Activated naive CD8-positive, alpha-beta T cell treated with anti-CD3 and anti-CD28 coated beads, Interleukin-2, amount 10 ng/mL, durations not matched to agents 7 days and 5 days (primary cell): ENCODE measurements around the gene PGRMC2. TPM values are rescaled to one million over a fixed set of nuclear protein-coding genes. Genes with fewer than 3 reads are reported as not detected.

ENCODE experiments used
- ATAC-seq: fragments of 150-1000 bp; cut with Tn5 transposase; one replicate; pipeline ENCODE4 v1.10.0; 2021; ENCODE audit warnings: low read depth, moderate library complexity
- POLR2A ChIA-PET: fragments of 350-600 bp; sonication (Branson Sonifier 250); formaldehyde crosslinking; loops from one replicate; lab custom pipeline; 2021; ENCODE audit warnings: antibody characterized with exemption; lab: Charles Lee
- DNase-seq: peaks from one replicate; pipeline ENCODE4 v3.0.0; 2021
- H3K27ac Mint-ChIP-seq: one replicate; pipeline ENCODE4 v1.8.0; 2022; ENCODE audit warnings: mild to moderate bottlenecking, mixed read lengths
- H3K27me3 Mint-ChIP-seq: one replicate; pipeline ENCODE4 v1.8.0; 2022; ENCODE audit warnings: mild to moderate bottlenecking, moderate library complexity, mixed read lengths
- H3K36me3 Mint-ChIP-seq: one replicate; pipeline ENCODE4 v1.8.0; 2021; ENCODE audit warnings: mild to moderate bottlenecking, mixed read lengths
- H3K4me1 Mint-ChIP-seq: one replicate; pipeline ENCODE4 v1.8.0; 2021; ENCODE audit warnings: mixed read lengths
- H3K4me3 Mint-ChIP-seq: one replicate; pipeline ENCODE4 v1.8.0; 2022; ENCODE audit warnings: mild to moderate bottlenecking, moderate library complexity, mixed read lengths
- H3K9me3 Mint-ChIP-seq: one replicate; pipeline ENCODE4 v1.8.0; 2021; ENCODE audit warnings: mixed read lengths
- total RNA-seq, 2 experiments: library from RNA; stranded (reverse); gene quantifications; one replicate each; pipeline ENCODE4 v1.2.3, GENCODE V29; 2021

Gene PGRMC2, protein sequence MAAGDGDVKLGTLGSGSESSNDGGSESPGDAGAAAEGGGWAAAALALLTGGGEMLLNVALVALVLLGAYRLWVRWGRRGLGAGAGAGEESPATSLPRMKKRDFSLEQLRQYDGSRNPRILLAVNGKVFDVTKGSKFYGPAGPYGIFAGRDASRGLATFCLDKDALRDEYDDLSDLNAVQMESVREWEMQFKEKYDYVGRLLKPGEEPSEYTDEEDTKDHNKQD
- 10 to 100 TPM; 44.5 to 47.1 TPM for total RNA-seq

DNA sequence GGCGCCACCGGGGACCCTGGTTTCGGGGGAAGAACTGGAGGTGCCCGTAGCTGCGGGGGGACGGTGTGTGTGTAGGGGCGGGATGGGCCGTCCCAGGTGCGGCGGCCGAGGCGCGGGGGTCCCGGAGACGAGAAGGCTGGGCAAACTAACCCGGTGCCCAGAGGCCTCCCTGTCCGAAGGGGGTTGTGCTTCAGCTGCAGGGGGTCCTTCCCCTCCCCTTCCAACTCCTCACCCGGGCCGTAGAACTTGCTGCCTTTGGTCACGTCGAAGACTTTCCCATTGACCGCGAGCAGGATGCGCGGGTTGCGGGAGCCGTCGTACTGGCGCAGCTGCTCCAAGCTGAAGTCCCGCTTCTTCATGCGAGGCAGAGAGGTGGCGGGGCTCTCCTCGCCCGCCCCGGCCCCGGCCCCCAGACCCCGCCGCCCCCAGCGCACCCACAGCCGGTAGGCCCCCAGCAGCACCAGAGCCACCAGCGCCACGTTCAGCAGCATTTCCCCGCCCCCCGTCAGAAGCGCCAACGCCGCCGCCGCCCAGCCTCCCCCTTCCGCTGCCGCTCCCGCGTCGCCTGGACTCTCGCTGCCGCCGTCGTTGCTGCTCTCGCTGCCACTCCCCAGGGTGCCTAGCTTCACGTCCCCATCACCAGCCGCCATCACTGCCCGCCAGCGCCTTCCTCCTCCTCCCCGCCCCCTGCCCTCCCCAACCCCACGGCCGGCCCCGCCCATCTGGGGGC lies at the start of gene PGRMC2:
TSS of gene PGRMC2 (minus strand) at position 673 of the 730 bp plus-strand sequence. CDS start at position 650, 23 bp downstream.
- Mint-ChIP-seq H3K36me3 (peaks cover 21% of the 10 kb centered on the region), H3K27me3 (no peaks in the 10 kb centered on the region), H3K4me1 (peaks cover 31% of the 10 kb centered on the region), H3K27ac (peak within 1 kb of the TSS; percentile 92), H3K4me3 (peak within 1 kb of the TSS; percentile 92), H3K9me3 (no peaks in the 10 kb centered on the region)
- DNase-seq (no peak), ATAC-seq (no peak)
- POLR2A ChIA-PET, result interaction anchor here (0.6 to 3.7 kb wide), 7 partner anchors 226 to 809 kb away, joined by 3 to 23 read pairs (median 4); partner anchors contain the start of genes ABHD18, C4orf33, LARP1B and MFSD8

DNA sequence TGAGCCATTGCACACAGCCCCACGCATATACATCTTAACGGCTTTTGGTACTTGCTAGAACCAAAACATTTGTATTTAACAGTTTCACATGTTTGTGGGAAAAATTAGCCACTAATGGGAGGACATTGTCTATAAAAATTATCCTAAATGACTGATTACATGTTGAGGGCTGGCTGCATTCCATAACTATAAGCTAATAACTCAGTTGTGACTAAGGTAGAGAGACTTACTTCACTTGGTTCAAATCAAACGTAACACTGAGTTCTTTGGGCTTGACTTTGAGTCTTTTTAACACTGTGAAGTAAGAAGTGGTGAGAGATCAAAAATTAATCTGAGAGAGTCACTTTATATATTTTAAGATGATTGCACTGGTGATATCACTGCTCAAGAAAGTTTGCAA lies 47.9 kb upstream of the PGRMC2 start:
- POLR2A ChIA-PET, result no interaction called here
- Mint-ChIP-seq H3K27ac (no peak overlapping the region), H3K27me3 (no peaks in the 10 kb centered on the region), H3K36me3 (no peaks in the 10 kb centered on the region), H3K4me1 (no peaks in the 10 kb centered on the region), H3K9me3 (peaks cover 2% of the 10 kb centered on the region), H3K4me3 (no peak overlapping the region)
- ATAC-seq, result no peak
- no peak for DNase-seq

DNA sequence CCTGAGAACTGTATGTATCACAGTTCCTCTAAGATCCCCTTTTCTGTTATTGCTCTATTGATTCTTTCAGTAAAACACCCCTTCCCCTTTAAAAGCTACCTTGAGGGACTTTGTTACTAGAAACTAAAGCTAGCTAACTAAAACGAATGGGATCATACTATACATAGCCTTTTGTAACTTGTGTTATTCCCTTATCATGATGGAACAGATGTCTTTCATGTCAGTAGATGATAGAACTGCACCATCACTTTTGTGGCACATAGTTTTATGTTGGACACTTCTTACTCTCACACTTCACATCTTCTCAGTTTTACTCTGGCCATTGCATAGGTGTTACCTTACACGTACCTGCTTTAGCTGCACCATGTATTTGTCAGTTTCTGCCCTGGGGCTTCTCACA lies 46.6 kb upstream of the PGRMC2 start:
- H3K4me3 Mint-ChIP-seq, result no peak overlapping the region
- no peak for ATAC-seq
- H3K36me3 Mint-ChIP-seq, result no peaks in the 10 kb centered on the region
- DNase-seq, result no peak
- no peaks in the 10 kb centered on the region for H3K27me3 Mint-ChIP-seq
- no peak overlapping the region for H3K27ac Mint-ChIP-seq
- POLR2A ChIA-PET, result no interaction called here
- peaks cover 2% of the 10 kb centered on the region for H3K9me3 Mint-ChIP-seq
- no peaks in the 10 kb centered on the region for H3K4me1 Mint-ChIP-seq

DNA sequence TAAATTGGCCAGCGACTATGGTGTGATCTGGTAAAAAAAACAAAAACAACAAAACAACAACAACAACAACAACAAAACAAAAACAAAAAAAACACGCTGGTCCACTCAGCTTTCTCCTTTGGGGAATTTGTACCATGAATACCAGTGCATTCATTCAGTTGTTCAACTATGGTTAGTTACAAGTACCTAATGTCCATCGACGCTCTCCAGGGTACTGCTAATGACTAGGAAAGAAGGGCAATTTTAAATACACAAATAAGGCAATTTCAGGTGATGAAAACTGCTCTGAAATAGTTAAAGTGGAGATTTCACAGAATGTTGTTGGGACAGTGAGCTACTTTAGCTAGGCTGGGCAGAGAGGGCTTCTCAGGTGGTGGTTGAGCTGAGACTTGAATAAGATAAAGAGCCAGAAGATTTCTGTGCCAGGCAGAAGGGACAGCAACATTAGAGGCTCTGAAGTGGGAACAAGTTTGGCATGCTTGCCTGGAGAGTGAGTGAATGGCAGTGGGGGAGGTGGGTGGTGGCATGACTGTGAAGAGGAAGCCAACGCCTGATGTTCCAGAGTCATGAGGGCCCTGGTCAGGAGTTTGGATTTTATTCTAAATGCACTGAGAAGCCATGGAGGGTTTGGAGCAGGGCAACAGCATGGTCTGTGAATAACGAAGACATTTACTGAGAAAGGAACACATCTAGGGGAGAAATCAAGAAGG lies 45.9 kb upstream of the PGRMC2 start:
- DNase-seq, result no peak
- H3K4me1 Mint-ChIP-seq, result no peaks in the 10 kb centered on the region
- H3K36me3 Mint-ChIP-seq, result no peaks in the 10 kb centered on the region
- H3K9me3 Mint-ChIP-seq, result peaks cover 2% of the 10 kb centered on the region
- no peak overlapping the region for H3K27ac Mint-ChIP-seq
- no peaks in the 10 kb centered on the region for H3K27me3 Mint-ChIP-seq
- no peak overlapping the region for H3K4me3 Mint-ChIP-seq
- ATAC-seq, result no peak
- POLR2A ChIA-PET, result no interaction called here

DNA sequence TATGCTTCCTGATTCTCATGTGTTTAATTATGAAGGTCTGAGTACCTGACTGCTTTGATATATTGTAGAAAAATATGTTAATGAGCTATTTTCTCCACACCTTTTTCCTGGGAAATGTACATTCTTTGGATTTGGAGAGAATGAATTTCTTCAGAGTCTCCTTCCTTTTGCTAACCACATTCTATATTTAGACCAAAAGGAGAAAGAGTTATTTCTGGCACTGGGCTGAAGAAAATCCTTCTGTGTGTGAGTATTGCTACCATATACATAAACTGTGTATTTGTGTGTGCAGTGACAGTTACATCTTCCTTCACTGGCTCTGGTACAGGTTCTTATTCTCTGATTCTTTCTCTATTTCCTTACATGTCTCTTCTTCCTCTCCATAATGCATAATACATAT lies 44.5 kb upstream of the PGRMC2 start:
- no peak overlapping the region for H3K4me3 Mint-ChIP-seq
- DNase-seq (no peak), ATAC-seq (no peak)
- no peaks in the 10 kb centered on the region for H3K36me3 Mint-ChIP-seq
- no peaks in the 10 kb centered on the region for H3K27me3 Mint-ChIP-seq
- POLR2A ChIA-PET, result no interaction called here
- no peaks in the 10 kb centered on the region for H3K4me1 Mint-ChIP-seq
- peaks cover 2% of the 10 kb centered on the region for H3K9me3 Mint-ChIP-seq
- H3K27ac Mint-ChIP-seq, result no peak overlapping the region

DNA sequence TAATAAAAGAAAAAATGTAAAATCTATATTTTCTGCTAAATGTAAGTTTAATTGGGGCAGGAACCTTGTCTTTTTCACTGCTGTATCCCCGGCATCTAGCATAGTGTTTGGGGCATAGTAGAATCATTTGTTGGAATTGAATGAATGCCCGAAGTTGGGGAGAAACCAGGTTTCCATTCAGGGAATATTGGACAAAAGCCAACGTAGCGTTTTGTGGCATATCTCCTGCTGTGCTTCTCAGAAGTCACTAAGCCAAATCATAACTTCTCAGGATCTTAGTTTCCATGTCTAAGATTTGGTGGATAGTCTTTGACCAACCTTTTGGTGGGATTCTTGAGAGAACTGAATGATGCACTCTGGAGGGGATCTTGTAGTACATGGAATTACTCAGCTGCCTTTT lies 42.0 kb upstream of the PGRMC2 start:
- H3K9me3 Mint-ChIP-seq, result no peaks in the 10 kb centered on the region
- no peak overlapping the region for H3K27ac Mint-ChIP-seq
- H3K4me3 Mint-ChIP-seq, result no peak overlapping the region
- H3K36me3 Mint-ChIP-seq, result no peaks in the 10 kb centered on the region
- POLR2A ChIA-PET, result no interaction called here
- DNase-seq (no peak), ATAC-seq (no peak)
- H3K27me3 Mint-ChIP-seq, result no peaks in the 10 kb centered on the region
- H3K4me1 Mint-ChIP-seq, result no peaks in the 10 kb centered on the region

DNA sequence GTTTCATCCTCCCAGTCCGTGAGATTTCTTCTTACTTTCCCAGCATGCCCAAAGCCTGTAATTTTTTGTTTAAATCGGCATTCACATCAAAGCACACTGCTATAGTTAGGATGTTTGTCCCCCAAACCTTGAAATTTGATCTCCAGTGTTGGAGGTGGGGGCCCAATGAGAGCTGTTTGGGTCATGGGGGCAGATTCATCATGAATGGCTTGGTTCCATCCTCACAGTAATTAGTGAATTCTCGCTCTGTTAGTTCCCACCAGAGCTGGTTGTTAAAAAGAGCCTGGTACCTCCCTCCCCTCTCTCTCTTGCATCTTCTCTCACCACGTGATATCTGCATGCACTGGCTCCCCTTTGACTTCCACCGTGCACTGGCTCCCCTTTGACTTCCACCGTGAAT lies 40.5 kb upstream of the PGRMC2 start:
- POLR2A ChIA-PET, result no interaction called here
- Mint-ChIP-seq H3K9me3 (no peaks in the 10 kb centered on the region), H3K4me3 (no peak overlapping the region), H3K4me1 (no peaks in the 10 kb centered on the region), H3K27ac (no peak overlapping the region), H3K27me3 (no peaks in the 10 kb centered on the region), H3K36me3 (no peaks in the 10 kb centered on the region)
- no peak for ATAC-seq
- no peak for DNase-seq

DNA sequence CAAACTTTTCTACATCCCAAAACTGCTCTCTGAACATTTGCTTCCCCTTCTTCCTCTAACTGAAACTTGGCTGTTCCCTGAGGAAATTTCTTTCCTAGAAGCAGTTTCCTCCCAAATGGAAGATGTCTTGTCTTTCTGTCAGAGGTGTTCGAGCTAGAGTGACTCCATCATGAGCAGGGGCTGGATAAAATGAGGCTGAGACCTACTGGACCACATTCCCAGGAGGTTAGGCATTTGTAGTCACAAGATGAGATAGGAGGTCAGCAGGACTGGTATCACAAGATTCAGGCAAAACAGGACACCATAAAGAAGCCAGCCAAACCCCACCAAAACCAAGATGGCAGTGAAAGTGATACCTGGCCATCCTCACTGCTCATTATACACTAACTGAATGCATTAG lies 35.8 kb upstream of the PGRMC2 start:
- Mint-ChIP-seq H3K36me3 (peaks cover 1% of the 10 kb centered on the region), H3K4me1 (no peaks in the 10 kb centered on the region), H3K27me3 (no peaks in the 10 kb centered on the region), H3K4me3 (no peak overlapping the region), H3K27ac (no peak overlapping the region), H3K9me3 (no peaks in the 10 kb centered on the region)
- ATAC-seq (no peak), DNase-seq (no peak)
- POLR2A ChIA-PET, result no interaction called here

DNA sequence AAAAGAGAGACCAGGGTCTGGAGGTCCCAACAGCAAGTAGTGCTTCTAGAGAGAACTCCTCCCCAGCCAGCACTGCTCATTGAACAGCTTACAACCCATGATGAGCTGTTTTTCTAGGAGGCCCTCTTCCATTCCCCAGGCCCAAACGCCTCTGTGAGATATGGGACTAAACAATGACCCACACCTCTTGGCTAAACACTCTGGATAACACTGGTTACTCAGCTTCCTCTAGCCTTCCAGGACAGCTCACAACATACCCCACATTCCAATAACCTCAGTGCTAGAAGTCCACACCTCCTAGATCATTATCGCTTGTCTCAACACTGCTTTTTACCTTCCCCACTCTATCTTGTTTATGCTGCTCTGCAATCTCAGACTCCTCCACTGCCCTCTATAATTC lies 35.4 kb upstream of the PGRMC2 start:
- DNase-seq (no peak), ATAC-seq (no peak)
- POLR2A ChIA-PET, result no interaction called here
- peaks cover 1% of the 10 kb centered on the region for H3K36me3 Mint-ChIP-seq
- no peak overlapping the region for H3K4me3 Mint-ChIP-seq
- no peaks in the 10 kb centered on the region for H3K27me3 Mint-ChIP-seq
- no peaks in the 10 kb centered on the region for H3K9me3 Mint-ChIP-seq
- H3K27ac Mint-ChIP-seq, result no peak overlapping the region
- no peaks in the 10 kb centered on the region for H3K4me1 Mint-ChIP-seq

DNA sequence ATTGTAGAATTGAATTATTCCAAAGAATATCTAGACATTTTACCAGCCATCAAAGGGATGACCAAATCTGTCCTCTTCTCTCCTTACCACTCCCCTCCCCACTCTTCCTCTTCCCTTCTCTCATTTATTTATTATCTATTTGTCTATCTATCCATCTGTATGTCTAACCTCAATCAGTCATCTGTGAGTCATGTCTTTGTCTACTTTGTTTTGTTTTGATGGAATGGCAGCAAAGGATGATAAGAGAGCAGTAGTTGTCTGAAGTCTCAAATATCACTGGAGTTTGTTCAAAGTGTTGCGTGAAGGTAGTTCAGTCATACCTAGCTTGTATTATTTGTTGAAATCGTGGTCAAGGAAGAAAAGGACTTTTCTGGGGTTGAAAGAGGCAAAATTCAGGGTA lies 34.7 kb upstream of the PGRMC2 start:
- Mint-ChIP-seq H3K4me3 (no peak overlapping the region), H3K36me3 (peaks cover 1% of the 10 kb centered on the region), H3K9me3 (no peaks in the 10 kb centered on the region), H3K27me3 (no peaks in the 10 kb centered on the region), H3K4me1 (no peaks in the 10 kb centered on the region), H3K27ac (no peak overlapping the region)
- DNase-seq, result no peak
- POLR2A ChIA-PET, result no interaction called here
- no peak for ATAC-seq

DNA sequence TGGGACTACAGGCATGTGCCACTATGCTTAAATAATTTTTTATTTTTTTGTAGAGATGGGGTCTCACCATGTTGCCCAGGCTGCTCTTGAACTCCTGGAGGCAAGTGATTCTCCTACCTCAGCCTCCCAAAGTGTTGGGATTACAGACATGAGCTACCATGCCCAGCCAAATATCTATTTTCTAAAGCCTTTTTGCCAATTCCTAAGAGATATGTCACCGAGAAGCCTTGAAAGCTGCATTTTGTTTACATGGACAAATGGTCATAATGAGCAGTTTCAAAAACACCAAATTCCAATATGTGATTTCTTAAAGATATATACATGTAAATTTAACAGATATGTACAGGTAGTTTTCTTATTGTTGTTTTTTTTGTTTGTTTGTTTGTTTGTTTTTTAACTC lies 33.0 kb upstream of the PGRMC2 start:
- no peak overlapping the region for H3K4me3 Mint-ChIP-seq

DNA sequence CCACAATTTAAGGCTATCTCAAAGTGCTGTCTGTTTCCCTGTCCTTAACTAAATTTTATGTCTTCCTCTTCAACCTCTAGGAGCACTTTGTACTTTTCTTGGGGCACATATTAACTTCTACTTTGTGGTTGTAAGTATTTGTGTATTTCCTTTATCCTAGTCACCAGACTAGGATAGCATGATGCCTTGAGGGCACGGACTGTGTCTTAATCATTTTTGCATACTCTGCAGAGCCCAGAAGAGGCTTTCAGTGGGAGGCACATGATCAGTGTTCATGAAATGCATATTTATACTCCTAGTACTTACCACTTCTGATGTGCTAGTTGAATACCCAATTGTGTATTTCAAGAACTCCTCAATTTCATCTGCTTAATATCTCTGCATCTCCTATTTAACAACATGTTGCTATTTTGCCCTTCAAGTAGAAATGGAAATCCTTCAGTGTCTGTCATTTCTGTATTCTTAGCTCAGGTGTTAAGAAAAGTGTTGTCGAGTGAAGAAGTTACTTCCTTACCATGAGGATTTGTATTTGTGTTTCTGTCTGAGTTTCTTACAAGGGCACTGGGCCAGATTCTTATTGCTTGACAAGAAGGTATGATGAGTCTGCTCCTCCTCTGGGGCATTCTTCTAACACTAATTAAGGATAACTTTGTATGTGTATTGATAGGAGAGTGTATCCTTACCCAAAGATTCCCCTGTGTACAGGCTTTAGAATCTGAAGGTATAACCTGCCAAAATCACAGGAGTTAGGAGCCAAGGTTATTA lies 28.3 kb upstream of the PGRMC2 start:
- H3K27ac Mint-ChIP-seq, result no peak overlapping the region
- ATAC-seq (no peak), DNase-seq (no peak)
- POLR2A ChIA-PET, result no interaction called here
- H3K4me3 Mint-ChIP-seq, result no peak overlapping the region
- peaks cover 6% of the 10 kb centered on the region for H3K36me3 Mint-ChIP-seq
- no peaks in the 10 kb centered on the region for H3K4me1 Mint-ChIP-seq
- H3K9me3 Mint-ChIP-seq, result no peaks in the 10 kb centered on the region
- no peaks in the 10 kb centered on the region for H3K27me3 Mint-ChIP-seq

More for the DNA sequence above, 33.0 kb upstream of the PGRMC2 start:
- Mint-ChIP-seq H3K27ac (no peak overlapping the region), H3K9me3 (no peaks in the 10 kb centered on the region), H3K4me1 (no peaks in the 10 kb centered on the region), H3K27me3 (no peaks in the 10 kb centered on the region), H3K36me3 (peaks cover 6% of the 10 kb centered on the region)
- POLR2A ChIA-PET, result no interaction called here
- no peak for DNase-seq
- ATAC-seq, result no peak

DNA sequence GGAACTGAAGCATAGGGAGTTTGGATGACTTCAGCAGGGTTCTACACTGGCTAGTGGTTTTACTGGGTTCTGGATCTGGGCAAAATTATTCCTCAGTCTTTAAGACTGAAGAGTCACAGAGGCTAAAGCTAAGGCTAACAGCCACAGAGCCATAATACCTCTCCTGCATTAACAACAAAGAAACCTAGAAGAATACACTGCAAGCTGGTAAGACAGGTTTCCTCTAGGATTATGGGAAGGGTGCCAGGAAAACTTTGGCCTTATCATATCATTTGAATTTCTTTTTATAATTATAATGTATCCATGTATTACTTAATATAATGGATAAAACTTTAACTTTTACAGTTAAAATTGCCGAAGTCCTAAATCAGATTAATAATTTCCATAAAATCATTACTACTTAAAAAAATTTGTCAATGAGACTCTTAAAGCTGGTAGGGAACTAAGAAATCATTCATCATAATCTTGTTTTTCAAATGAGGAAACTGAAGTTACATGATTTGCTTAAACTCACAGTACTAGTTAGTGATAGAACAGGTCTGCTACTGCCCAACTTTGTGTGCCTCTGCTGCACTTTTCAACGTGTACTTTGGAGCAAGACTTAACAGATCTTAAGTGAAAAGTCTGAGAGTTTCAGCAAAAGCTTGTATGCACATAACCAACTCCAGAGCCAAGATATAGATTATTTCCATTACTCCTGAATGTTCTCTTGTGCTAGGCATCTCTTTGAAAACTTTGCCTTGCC lies 24.2 kb upstream of the PGRMC2 start:
- DNase-seq, result no peak
- POLR2A ChIA-PET, result no interaction called here
- Mint-ChIP-seq H3K36me3 (peaks cover 7% of the 10 kb centered on the region), H3K27me3 (no peaks in the 10 kb centered on the region), H3K4me3 (no peak overlapping the region), H3K9me3 (no peaks in the 10 kb centered on the region), H3K27ac (no peak overlapping the region), H3K4me1 (no peaks in the 10 kb centered on the region)
- no peak for ATAC-seq
